ENCODE measurements around the gene SCNN1A.
A peak's percentile ranks its signal among the peaks of the same experiment; 100 is the strongest.
"Not testable (repeated sequence)": the region's sequence is repeated elsewhere in the genome, so short reads cannot be mapped to it uniquely, and the experiment has no call there.

The SCNN1A gene

GRCh38 chr12:6346235-6346832 is 29.0 kb downstream of the SCNN1A start:
- no peak for DNase-seq

- peak; percentile 97 for DNase-seq
These were observed 29.9 kb downstream of the SCNN1A start for GRCh38 chr12:6345319-6346091.

GRCh38 chr12:6344101-6344660 is 31.2 kb downstream of the SCNN1A start:
- DNase-seq: not testable (repeated sequence)

- no peak for DNase-seq
These were observed 31.8 kb downstream of the SCNN1A start for GRCh38 chr12:6343518-6343917.

- DNase-seq: no peak
These were observed 33.0 kb downstream of the SCNN1A start for GRCh38 chr12:6342140-6342889.

- DNase-seq: peak; percentile 82
These were observed 33.8 kb downstream of the SCNN1A start, which contains the start of gene TNFRSF1A for GRCh38 chr12:6341417-6342139. Gene TNFRSF1A (minus strand): TSS chr12:6342076. CDS start chr12:6341814, 262 bp downstream.

- no peak for DNase-seq
These were observed 34.5 kb downstream of the SCNN1A start for GRCh38 chr12:6340745-6341416.

- DNase-seq: peak; percentile 86
These were observed 35.2 kb downstream of the SCNN1A start for GRCh38 chr12:6340032-6340638.

GRCh38 chr12:6338955-6339354 is 36.4 kb downstream of the SCNN1A start:
- DNase-seq: no peak

GRCh38 chr12:6338536-6338935 is 36.8 kb downstream of the SCNN1A start:
- not testable (repeated sequence) for DNase-seq

GRCh38 chr12:6337958-6338433 is 37.4 kb downstream of the SCNN1A start:
- no peak for DNase-seq

- peak; percentile 33 for DNase-seq
These were observed 38.2 kb downstream of the SCNN1A start for GRCh38 chr12:6336889-6337853.

GRCh38 chr12:6336079-6336888 is 39.1 kb downstream of the SCNN1A start:
- peak; percentile 100 for DNase-seq

- peak; percentile 92 for DNase-seq
These were observed 39.8 kb downstream of the SCNN1A start for GRCh38 chr12:6335451-6336078.

GRCh38 chr12:6334940-6335450 is 40.4 kb downstream of the SCNN1A start:
- DNase-seq: no peak

- no peak for DNase-seq
These were observed 41.0 kb downstream of the SCNN1A start for GRCh38 chr12:6334359-6334758.

GRCh38 chr12:6333566-6333965 is 41.8 kb downstream of the SCNN1A start:
- DNase-seq: peak; percentile 96

- no peak for DNase-seq
These were observed 42.3 kb downstream of the SCNN1A start for GRCh38 chr12:6333029-6333428.

GRCh38 chr12:6332459-6332858 is 42.9 kb downstream of the SCNN1A start:
- peak; percentile 86 for DNase-seq
